Stimulated activated naive CD8-positive, alpha-beta T cell treated with anti-CD3 and anti-CD28 coated beads, Interleukin-15, Interleukin-2, amounts not matched to agents 100 ng/mL and 50 ng/mL, for 24 hours (primary cell): Measurements from ENCODE around the gene SLC46A2.

Experiments
- H3K27ac Mint-ChIP-seq: one replicate; pipeline ENCODE4 v1.8.0; 2021; ENCODE audit warnings: mild to moderate bottlenecking, mixed read lengths
- H3K27me3 Mint-ChIP-seq: one replicate; pipeline ENCODE4 v1.8.0; 2021; ENCODE audit warnings: mixed read lengths
- H3K36me3 Mint-ChIP-seq: one replicate; pipeline ENCODE4 v1.8.0; 2021; ENCODE audit warnings: low read depth, mixed read lengths
- H3K4me1 Mint-ChIP-seq: one replicate; pipeline ENCODE4 v1.8.0; 2021; ENCODE audit warnings: low read depth, mixed read lengths
- H3K4me3 Mint-ChIP-seq: one replicate; pipeline ENCODE4 v1.8.0; 2021; ENCODE audit warnings: mild to moderate bottlenecking, mixed read lengths
- H3K9me3 Mint-ChIP-seq: one replicate; pipeline ENCODE4 v1.8.0; 2021; ENCODE audit warnings: mixed read lengths

Gene SLC46A2

GRCh38 chr9:112856843-112857242 lies 33.8 kb downstream of the SLC46A2 start:
- Mint-ChIP-seq H3K9me3 (no peaks in the 10 kb centered on the region), H3K27me3 (no peaks in the 10 kb centered on the region), H3K4me3 (no peak overlapping the region), H3K36me3 (peaks cover 13% of the 10 kb centered on the region), H3K27ac (no peak overlapping the region), H3K4me1 (peaks cover 16% of the 10 kb centered on the region)

DNA sequence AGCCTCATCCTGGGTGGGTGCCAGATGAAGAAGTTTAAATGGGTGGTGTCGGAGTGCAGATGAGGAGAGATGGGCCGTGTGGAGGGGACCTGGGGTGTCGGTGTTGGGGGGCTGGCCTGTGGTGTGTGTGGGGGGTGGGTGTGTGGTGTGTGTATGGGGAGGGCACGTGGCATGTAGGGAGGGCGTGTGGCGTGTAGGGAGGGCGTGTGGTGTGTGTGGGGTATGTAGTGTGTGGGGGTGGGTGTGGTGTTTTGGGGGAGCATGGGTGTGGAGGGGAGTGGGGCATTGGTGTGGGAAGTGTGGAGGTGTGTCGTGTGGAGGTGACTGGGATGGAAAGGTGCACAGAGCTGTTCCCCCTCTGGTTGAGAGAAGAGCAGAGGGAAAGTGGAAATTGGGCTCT lies 34.5 kb downstream of the SLC46A2 start:
- no peak overlapping the region for H3K27ac Mint-ChIP-seq
- H3K4me3 Mint-ChIP-seq = no peak overlapping the region
- H3K36me3 Mint-ChIP-seq = peaks cover 19% of the 10 kb centered on the region
- no peaks in the 10 kb centered on the region for H3K27me3 Mint-ChIP-seq
- no peaks in the 10 kb centered on the region for H3K9me3 Mint-ChIP-seq
- peaks cover 11% of the 10 kb centered on the region for H3K4me1 Mint-ChIP-seq

GRCh38 chr9:112854657-112855056 lies 36.0 kb downstream of the SLC46A2 start:
- Mint-ChIP-seq H3K9me3 (no peaks in the 10 kb centered on the region), H3K36me3 (peaks cover 19% of the 10 kb centered on the region), H3K27me3 (no peaks in the 10 kb centered on the region), H3K4me3 (no peak overlapping the region), H3K4me1 (peaks cover 7% of the 10 kb centered on the region), H3K27ac (no peak overlapping the region)

GRCh38 chr9:112853882-112854585 lies 36.6 kb downstream of the SLC46A2 start:
- H3K27me3 Mint-ChIP-seq = no peaks in the 10 kb centered on the region
- peaks cover 19% of the 10 kb centered on the region for H3K36me3 Mint-ChIP-seq
- no peak overlapping the region for H3K27ac Mint-ChIP-seq
- H3K4me1 Mint-ChIP-seq = peaks cover 7% of the 10 kb centered on the region
- no peak overlapping the region for H3K4me3 Mint-ChIP-seq
- H3K9me3 Mint-ChIP-seq = no peaks in the 10 kb centered on the region

DNA sequence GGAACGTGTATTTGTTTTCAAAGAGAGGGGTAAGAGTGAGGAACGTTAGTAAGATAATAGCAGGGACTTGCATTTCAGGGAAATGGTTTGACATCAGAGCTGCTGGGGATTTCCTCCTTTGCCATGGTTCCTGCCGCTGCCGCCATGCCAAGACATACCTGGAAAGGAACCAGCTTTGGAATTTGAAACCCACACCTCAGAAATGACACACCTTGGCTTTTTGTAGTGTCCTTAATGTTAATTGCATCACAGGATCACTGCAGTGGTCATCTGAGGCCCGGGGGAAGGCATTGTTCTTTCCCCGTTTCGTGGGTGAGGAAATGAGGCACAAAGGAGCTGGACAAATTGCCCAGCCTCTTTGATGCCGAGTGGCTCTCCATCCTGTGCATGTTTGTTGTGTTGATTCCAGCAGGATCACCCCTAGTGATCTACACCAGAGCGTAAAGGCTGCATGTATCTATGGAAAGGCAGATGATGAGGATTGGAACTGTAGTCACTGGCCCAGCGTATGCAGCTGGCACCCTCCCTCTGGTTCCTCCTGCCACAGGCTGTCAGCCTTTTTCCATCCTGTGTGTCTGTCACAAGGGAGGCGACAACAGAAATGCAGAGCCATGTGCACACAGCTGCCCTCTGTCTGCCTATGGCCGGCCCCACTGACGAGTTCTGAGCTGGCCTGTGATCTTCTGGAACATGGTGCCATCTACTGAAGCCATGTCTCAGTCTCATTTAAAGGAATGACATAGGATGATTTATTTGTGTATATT lies 37.8 kb downstream of the SLC46A2 start:
- Mint-ChIP-seq H3K9me3 (no peaks in the 10 kb centered on the region), H3K27me3 (no peaks in the 10 kb centered on the region)

GRCh38 chr9:112850840-112851239 lies 39.8 kb downstream of the SLC46A2 start:
- no peak overlapping the region for H3K27ac Mint-ChIP-seq
- peaks cover 3% of the 10 kb centered on the region for H3K4me1 Mint-ChIP-seq
- no peaks in the 10 kb centered on the region for H3K9me3 Mint-ChIP-seq
- H3K4me3 Mint-ChIP-seq = no peak overlapping the region
- H3K27me3 Mint-ChIP-seq = no peaks in the 10 kb centered on the region
- peaks cover 19% of the 10 kb centered on the region for H3K36me3 Mint-ChIP-seq

More for the DNA sequence above, 37.8 kb downstream of the SLC46A2 start:
- Mint-ChIP-seq H3K4me1 (peaks cover 3% of the 10 kb centered on the region), H3K36me3 (peaks cover 19% of the 10 kb centered on the region), H3K4me3 (no peak overlapping the region), H3K27ac (no peak overlapping the region)

GRCh38 chr9:112849363-112849922 lies 41.2 kb downstream of the SLC46A2 start:
- Mint-ChIP-seq H3K27me3 (no peaks in the 10 kb centered on the region), H3K27ac (no peak overlapping the region), H3K4me1 (peaks cover 12% of the 10 kb centered on the region), H3K9me3 (no peaks in the 10 kb centered on the region), H3K4me3 (no peak overlapping the region), H3K36me3 (peaks cover 19% of the 10 kb centered on the region)

DNA sequence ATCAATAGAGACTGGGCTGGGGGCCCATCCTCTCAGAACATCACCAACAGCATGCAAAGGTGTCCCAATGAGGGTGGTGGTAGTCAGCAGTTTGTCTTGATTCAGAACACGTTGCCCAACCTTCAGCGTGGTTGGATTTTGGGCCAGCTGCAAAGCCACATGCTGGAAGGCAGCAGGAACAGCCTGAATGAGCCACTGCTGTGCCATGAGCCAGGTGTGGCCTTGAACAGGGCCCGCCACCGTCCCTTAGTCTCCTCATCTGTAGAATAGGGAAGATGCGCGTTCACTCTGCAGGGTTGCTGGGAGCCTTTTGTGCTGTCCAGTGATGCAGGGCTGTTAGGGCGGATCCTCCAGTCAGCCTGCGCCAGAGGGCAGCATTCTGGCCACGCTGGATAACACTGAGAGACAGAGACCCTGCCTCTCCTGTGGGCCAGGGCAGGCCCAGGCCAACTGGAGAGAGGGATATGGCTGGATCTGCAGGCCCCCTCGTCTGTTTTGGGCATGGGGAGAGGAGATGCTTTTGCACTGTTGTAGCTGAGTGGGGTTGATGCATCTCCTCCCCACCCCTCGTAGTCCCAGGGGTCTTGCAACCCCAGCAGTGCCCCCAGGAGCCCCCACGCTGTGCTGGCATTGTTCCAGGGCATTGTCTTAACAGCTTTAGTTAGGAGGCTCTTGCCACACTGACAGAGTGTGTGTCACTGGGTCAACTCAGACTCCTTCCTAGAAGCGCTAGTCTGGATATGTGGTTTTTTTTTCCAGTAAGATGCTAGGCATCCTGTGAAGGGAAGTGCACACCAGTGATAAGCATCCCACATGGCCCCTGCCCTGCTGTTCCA lies 42.1 kb downstream of the SLC46A2 start:
- H3K9me3 Mint-ChIP-seq = no peaks in the 10 kb centered on the region
- H3K27me3 Mint-ChIP-seq = no peaks in the 10 kb centered on the region
- no peak overlapping the region for H3K4me3 Mint-ChIP-seq
- H3K4me1 Mint-ChIP-seq = peaks cover 16% of the 10 kb centered on the region
- no peak overlapping the region for H3K27ac Mint-ChIP-seq
- H3K36me3 Mint-ChIP-seq = peaks cover 15% of the 10 kb centered on the region

DNA sequence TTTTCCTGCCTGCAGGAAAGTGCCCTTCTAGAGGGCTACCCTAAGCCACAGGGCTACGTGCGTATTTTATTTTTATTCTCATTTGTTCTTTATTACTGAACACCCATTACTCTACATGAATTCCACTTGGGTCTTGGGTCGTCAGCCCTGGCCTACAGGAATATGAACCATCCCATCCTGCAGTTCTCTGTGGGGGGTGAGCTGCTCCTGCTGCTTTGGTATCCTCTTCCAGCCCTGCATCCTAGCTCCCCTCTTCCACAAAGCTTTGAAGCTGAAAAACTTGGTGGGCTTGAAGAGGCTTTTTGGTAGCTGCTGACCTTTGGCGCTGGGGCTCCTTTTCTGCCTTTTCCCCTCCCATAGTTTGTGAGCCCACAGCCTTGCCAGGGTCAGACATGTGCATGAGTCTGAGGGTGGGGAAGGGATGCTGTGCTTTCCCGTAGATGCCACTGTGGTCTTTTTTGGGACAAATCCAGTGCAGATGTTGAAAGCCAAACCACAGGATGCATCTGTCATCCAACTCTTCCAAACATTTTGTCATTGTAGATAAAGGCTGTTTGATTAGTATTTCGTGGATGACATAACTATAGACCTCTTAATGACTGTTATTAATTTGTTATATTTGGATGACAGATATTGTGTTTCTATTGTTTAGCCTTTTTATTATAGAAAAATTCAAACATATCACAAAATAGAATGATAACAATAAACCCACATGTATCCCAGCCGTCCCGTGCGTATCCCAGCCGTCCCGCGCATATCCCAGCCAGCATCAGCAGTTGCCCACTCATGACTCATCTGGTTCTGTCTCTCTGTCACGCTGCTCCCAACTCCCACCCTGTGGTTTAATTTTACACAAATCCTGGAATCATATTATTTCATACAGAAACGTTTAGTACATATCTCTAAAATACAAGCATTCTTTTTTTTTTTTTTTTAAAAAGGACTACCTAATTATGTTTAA lies 43.9 kb downstream of the SLC46A2 start:
- H3K4me1 Mint-ChIP-seq = peaks cover 16% of the 10 kb centered on the region
- H3K27ac Mint-ChIP-seq = no peak overlapping the region
- H3K9me3 Mint-ChIP-seq = no peaks in the 10 kb centered on the region
- no peaks in the 10 kb centered on the region for H3K27me3 Mint-ChIP-seq
- H3K36me3 Mint-ChIP-seq = peaks cover 5% of the 10 kb centered on the region
- H3K4me3 Mint-ChIP-seq = no peak overlapping the region

GRCh38 chr9:112844771-112845542 lies 45.7 kb downstream of the SLC46A2 start:
- Mint-ChIP-seq H3K4me3 (no peak overlapping the region), H3K9me3 (no peaks in the 10 kb centered on the region), H3K27ac (peak overlapping the region; percentile 33), H3K36me3 (peaks cover 3% of the 10 kb centered on the region), H3K27me3 (no peaks in the 10 kb centered on the region), H3K4me1 (peaks cover 16% of the 10 kb centered on the region)

DNA sequence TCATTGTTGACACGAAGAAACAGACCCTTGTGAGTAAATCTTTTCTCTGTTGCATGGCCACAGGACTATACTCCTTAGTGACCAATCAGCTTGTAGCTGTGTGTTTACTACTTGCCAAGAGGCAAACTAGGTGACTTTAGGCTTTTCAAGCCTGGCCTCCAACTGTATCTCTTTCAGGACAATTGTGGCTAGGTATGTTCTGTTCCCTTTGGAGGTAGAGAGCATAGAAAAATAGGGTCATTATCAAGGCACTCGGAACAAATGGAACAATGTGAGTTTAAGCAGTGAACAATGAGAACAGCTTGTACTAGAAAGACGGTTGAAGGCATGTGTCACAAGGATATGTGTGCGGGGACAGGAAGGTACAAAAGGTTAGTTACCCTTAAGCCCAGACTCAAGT lies 48.1 kb downstream of the SLC46A2 start:
- no peaks in the 10 kb centered on the region for H3K9me3 Mint-ChIP-seq
- H3K36me3 Mint-ChIP-seq = peaks cover 15% of the 10 kb centered on the region
- peaks cover 14% of the 10 kb centered on the region for H3K4me1 Mint-ChIP-seq
- H3K4me3 Mint-ChIP-seq = no peak overlapping the region
- H3K27ac Mint-ChIP-seq = no peak overlapping the region
- H3K27me3 Mint-ChIP-seq = no peaks in the 10 kb centered on the region

GRCh38 chr9:112841261-112841660 lies 49.4 kb downstream of the SLC46A2 start:
- H3K9me3 Mint-ChIP-seq = no peaks in the 10 kb centered on the region
- H3K4me1 Mint-ChIP-seq = peaks cover 14% of the 10 kb centered on the region
- no peaks in the 10 kb centered on the region for H3K27me3 Mint-ChIP-seq
- no peak overlapping the region for H3K27ac Mint-ChIP-seq
- no peak overlapping the region for H3K4me3 Mint-ChIP-seq
- H3K36me3 Mint-ChIP-seq = peaks cover 19% of the 10 kb centered on the region

DNA sequence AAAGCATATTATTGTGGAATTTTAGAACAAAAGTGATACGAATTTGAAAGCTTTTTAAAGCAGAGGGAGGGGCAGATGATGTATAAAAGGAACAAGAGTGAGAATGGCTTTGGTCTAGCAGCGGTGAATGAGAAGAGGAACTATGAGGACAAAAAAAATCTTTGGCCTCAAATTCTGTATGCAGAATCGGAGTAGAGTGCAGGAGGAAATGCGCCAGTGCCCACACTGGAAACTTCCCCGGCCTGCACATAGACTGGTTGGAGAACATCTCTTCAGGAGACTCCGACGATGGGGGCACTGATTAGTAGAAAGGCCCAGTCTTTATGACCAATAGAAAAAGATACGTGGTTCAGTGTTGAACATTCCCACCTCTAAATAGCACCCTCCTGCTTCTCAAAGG lies 51.3 kb downstream of the SLC46A2 start:
- Mint-ChIP-seq H3K9me3 (no peaks in the 10 kb centered on the region), H3K4me3 (no peak overlapping the region), H3K27ac (no peak overlapping the region), H3K36me3 (peaks cover 19% of the 10 kb centered on the region), H3K4me1 (peaks cover 3% of the 10 kb centered on the region), H3K27me3 (no peaks in the 10 kb centered on the region)
